ENCODE results near the gene CACNA1C. TPM values are rescaled to one million over a fixed set of nuclear protein-coding genes. Genes with fewer than 3 reads are reported as not detected.

Gene CACNA1C
- total and polyA plus RNA-seq, 2 donors (not counting 1 experiment from before 2014, with no cell fraction given): 7.6 to 11.4 TPM

DNA sequence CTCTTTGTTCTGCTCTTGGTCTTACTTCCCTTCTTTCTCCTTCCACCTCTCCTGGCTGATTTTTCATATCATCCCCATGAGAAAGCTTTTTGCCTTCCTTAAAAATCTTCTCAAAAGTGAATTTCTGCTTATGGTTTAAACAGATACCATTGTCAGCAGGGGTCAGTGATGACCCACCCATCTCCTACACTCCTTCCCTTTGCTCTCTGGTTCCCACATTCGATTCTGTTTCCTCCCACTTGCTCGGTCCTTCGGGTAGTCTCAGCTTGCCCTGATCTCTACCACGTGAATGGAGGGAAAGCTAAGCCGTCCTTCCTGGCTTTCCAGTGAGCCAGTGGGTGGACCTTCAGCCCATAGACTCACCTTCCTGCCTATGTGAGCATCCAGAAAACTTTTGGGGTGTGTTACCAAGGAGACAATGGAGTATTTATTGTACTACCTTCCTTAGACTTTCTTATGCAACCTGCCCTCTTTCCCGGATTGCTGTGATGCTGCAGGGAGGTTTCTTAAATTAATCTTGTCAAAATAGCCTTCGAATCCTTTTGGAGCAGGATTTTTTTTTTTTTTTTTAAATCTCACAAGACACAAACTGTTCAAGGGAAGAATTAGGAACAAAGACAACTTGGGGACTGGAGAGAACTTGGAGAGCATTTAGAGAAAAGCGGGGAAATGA lies 306.3 kb downstream of the CACNA1C start:
- no peak for DNase-seq (ENCODE audit: low read depth in 2 of 2)
- no peak overlapping the region for H3K9ac ChIP-seq (ENCODE audit: insufficient read depth, low read length)
- H3K4me2 ChIP-seq (ENCODE audit: extremely low read depth, insufficient read depth, low read length): no peak overlapping the region

DNA sequence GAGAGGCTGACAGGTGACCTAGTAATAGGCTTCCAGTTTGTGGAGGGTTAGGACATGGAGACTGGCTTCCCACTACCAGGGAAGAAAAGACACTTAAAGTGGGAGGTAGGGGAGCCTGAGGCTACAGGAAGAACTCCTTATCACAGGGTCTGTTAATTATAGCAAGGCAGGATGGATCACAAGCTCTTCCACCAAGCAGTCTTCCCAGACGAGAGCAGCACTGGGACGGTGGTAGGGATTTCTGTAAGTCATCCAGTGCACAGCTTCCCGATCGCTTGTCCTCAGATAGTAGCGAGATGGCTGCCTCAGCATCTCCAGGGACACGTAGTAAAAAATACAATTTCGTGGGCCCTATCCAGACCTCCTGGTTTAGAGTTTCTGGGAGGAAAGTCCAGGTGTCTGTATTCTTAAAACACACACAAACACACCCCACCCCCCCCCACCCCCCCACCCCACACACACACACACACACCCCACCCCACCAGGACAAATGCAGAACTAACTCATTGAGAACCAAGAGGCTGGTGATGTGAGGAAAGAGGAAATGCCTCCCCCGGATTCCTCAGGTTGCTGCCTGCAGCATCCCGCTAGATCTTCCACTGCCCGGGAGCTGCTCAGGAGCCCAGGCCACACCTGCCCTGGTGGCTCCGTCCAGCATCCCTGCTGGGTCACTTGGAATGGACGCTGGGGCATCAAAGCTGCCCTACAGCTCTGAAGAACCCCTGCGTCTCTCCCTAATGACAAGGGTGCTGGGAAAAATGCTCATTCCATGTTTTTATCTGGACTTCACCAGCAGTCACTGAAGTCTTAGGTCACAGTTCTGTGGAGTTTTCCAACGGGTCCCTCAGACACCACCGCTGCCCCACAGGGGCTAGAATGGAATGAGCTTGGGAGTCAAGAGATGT lies 307.2 kb downstream of the CACNA1C start:
- no peaks in the 10 kb centered on the region for H4K20me1 ChIP-seq (ENCODE audit: control insufficient read depth, extremely low read depth, insufficient read depth, low read length)
- DNase-seq (ENCODE audit: low read depth in 2 of 2): no peak
- H3K79me2 ChIP-seq (ENCODE audit: control insufficient read depth, insufficient read depth, low read length): no peaks in the 10 kb centered on the region
- H3K27ac ChIP-seq (ENCODE audit: insufficient read depth, low read length): no peak overlapping the region
- H3K36me3 ChIP-seq (ENCODE audit: control insufficient read depth, insufficient read depth, low read length): no peaks in the 10 kb centered on the region
- TF ChIP-seq, protein P1, sequence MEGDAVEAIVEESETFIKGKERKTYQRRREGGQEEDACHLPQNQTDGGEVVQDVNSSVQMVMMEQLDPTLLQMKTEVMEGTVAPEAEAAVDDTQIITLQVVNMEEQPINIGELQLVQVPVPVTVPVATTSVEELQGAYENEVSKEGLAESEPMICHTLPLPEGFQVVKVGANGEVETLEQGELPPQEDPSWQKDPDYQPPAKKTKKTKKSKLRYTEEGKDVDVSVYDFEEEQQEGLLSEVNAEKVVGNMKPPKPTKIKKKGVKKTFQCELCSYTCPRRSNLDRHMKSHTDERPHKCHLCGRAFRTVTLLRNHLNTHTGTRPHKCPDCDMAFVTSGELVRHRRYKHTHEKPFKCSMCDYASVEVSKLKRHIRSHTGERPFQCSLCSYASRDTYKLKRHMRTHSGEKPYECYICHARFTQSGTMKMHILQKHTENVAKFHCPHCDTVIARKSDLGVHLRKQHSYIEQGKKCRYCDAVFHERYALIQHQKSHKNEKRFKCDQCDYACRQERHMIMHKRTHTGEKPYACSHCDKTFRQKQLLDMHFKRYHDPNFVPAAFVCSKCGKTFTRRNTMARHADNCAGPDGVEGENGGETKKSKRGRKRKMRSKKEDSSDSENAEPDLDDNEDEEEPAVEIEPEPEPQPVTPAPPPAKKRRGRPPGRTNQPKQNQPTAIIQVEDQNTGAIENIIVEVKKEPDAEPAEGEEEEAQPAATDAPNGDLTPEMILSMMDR (conservative IDR thresholded peaks at IDR 0.05 in 1 of 2, IDR thresholded peaks at IDR 0.05 in 1 of 2; ENCODE audit: low read depth in 1 of 2, low read length in 2 of 2): no peak
- no peak overlapping the region for H3K9ac ChIP-seq (ENCODE audit: insufficient read depth, low read length)
- no peak overlapping the region for H3K4me2 ChIP-seq (ENCODE audit: extremely low read depth, insufficient read depth, low read length)
- H2AFZ ChIP-seq (ENCODE audit: low read length): no peak overlapping the region
- no peaks in the 10 kb centered on the region for H3K9me3 ChIP-seq (ENCODE audit: control insufficient read depth, insufficient read depth, low read depth, low read length)
- H3K4me1 ChIP-seq (ENCODE audit: control insufficient read depth, extremely low read depth, insufficient read depth, low read length): peaks cover 7% of the 10 kb centered on the region
- H3K4me3 ChIP-seq (replicated peaks in 1 of 4; ENCODE audit: control extremely low read depth in 1 of 4, insufficient read depth in 1 of 4, low read depth in 3 of 4, low read length in 4 of 4): no peak overlapping the region
- H3K27me3 ChIP-seq (ENCODE audit: control insufficient read depth, insufficient read depth, low read length): no peaks in the 10 kb centered on the region

More for the DNA sequence above, 306.3 kb downstream of the CACNA1C start:
- Histone ChIP-seq H3K27ac (ENCODE audit: insufficient read depth, low read length) (no peak overlapping the region), H3K27me3 (ENCODE audit: control insufficient read depth, insufficient read depth, low read length) (no peaks in the 10 kb centered on the region), H3K4me3 (replicated peaks in 1 of 4; ENCODE audit: control extremely low read depth in 1 of 4, insufficient read depth in 1 of 4, low read depth in 3 of 4, low read length in 4 of 4) (no peak overlapping the region), H4K20me1 (ENCODE audit: control insufficient read depth, extremely low read depth, insufficient read depth, low read length) (no peaks in the 10 kb centered on the region), H3K79me2 (ENCODE audit: control insufficient read depth, insufficient read depth, low read length) (no peaks in the 10 kb centered on the region), H3K9me3 (ENCODE audit: control insufficient read depth, insufficient read depth, low read depth, low read length) (no peaks in the 10 kb centered on the region), H2AFZ (ENCODE audit: low read length) (no peak overlapping the region), H3K36me3 (ENCODE audit: control insufficient read depth, insufficient read depth, low read length) (no peaks in the 10 kb centered on the region), H3K4me1 (ENCODE audit: control insufficient read depth, extremely low read depth, insufficient read depth, low read length) (peaks cover 7% of the 10 kb centered on the region)
- TF ChIP-seq EZH2 (IDR thresholded peaks at IDR 0.05; ENCODE audit: low read length, missing control alignments): no peak
- TF ChIP-seq, protein P1 (conservative IDR thresholded peaks at IDR 0.05 in 1 of 2, IDR thresholded peaks at IDR 0.05 in 1 of 2; ENCODE audit: low read depth in 1 of 2, low read length in 2 of 2): no peak

DNA sequence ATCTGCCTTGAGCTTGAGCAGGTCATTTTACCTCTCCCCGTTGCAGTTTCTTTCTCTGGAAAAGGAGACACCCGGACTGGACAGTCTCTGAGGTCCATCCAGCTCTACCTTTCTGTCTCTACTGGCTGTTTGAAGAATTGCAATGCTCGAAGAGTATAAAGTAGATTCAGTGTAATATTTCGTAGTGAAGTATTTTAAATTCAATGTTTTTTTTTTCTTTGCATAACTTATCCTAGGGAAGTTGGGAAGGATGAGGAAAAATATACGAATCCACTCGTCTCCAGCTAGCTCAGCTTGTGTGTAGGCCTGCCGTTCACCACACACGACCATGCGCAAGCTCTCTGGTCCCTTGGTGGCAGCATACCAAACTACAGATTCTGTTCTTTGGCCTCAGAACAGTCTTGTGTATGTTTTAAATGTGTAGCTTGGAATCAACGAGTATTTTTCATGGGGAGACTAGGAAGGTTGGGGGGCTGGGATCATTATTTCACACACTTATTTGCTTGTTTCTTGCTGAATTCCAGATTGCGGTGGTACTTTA lies 307.9 kb downstream of the CACNA1C start:
- H3K9me3 ChIP-seq (ENCODE audit: control insufficient read depth, insufficient read depth, low read depth, low read length): no peaks in the 10 kb centered on the region
- TF ChIP-seq, protein P1 (conservative IDR thresholded peaks at IDR 0.05 in 1 of 2, IDR thresholded peaks at IDR 0.05 in 1 of 2; ENCODE audit: low read depth in 1 of 2, low read length in 2 of 2): peak in 1 of 2 donors; percentile 9
- TF ChIP-seq EZH2 (IDR thresholded peaks at IDR 0.05; ENCODE audit: low read length, missing control alignments): no peak
- H3K27me3 ChIP-seq (ENCODE audit: control insufficient read depth, insufficient read depth, low read length): no peaks in the 10 kb centered on the region
- H3K4me1 ChIP-seq (ENCODE audit: control insufficient read depth, extremely low read depth, insufficient read depth, low read length): peaks cover 7% of the 10 kb centered on the region
- H3K4me3 ChIP-seq (replicated peaks in 1 of 4; ENCODE audit: control extremely low read depth in 1 of 4, insufficient read depth in 1 of 4, low read depth in 3 of 4, low read length in 4 of 4): no peak overlapping the region
- no peaks in the 10 kb centered on the region for H4K20me1 ChIP-seq (ENCODE audit: control insufficient read depth, extremely low read depth, insufficient read depth, low read length)
- no peak overlapping the region for H2AFZ ChIP-seq (ENCODE audit: low read length)
- no peaks in the 10 kb centered on the region for H3K79me2 ChIP-seq (ENCODE audit: control insufficient read depth, insufficient read depth, low read length)
- H3K4me2 ChIP-seq (ENCODE audit: extremely low read depth, insufficient read depth, low read length): no peak overlapping the region
- DNase-seq (ENCODE audit: low read depth in 2 of 2): no peak
- no peak overlapping the region for H3K9ac ChIP-seq (ENCODE audit: insufficient read depth, low read length)
- H3K27ac ChIP-seq (ENCODE audit: insufficient read depth, low read length): no peak overlapping the region
- H3K36me3 ChIP-seq (ENCODE audit: control insufficient read depth, insufficient read depth, low read length): no peaks in the 10 kb centered on the region
